Stimulated activated CD4-positive, alpha-beta T cell treated with anti-CD3 and anti-CD28 coated beads, TNF-alpha, amount 100 ng/mL, for 48 hours (primary cell): Measurements from ENCODE around the gene ANKRA2.
A peak's percentile ranks its signal among the peaks of the same experiment; 100 is the strongest.
"Not testable (repeated sequence)": the region's sequence is repeated elsewhere in the genome, so short reads cannot be mapped to it uniquely, and the experiment has no call there.

ENCODE experiments used
- DNase-seq, 3 donors: peaks; one replicate each; pipeline ENCODE4 v3.0.0-alpha.2; 2020; ENCODE audit warnings: low read depth in 3 of 3

Gene ANKRA2

DNA sequence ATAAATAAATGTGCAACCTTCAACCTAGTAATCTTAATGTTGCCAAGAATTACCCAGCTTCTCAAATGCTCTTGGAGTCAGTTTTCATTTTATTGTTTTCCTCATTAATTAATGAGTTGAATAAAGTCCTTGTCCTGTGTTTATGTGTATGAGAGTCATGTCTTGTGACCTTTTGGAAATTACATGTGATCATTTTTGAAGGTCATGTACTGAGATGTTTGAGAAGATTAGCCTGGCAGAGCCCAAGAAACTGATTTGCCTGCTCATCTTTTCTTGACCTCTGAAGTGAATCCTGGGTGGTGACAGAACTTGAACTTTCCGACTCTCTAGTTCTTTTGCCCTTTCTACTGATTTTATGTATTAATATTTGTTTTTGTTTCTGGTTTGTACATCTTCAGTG, 15.4 kb downstream of the ANKRA2 start:
- DNase-seq: no peak

DNA sequence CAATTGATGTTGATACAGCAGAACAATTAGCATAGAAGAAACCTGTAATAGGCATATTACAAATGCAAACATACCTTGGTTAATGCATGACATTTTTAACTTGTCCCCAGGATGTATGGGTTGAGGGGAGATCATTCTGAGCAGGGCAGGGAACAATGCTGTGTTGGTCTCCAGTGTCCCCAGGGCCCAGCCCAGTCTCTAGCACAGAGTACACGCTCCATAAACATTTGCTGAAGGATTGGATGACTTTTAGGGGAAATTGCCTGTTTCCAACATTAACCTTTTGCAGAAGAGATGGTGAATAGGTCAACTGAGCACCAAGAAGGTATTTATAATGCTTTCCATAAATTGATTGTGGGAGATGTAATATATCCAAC, 20.0 kb downstream of the ANKRA2 start:
- no peak for DNase-seq

DNA sequence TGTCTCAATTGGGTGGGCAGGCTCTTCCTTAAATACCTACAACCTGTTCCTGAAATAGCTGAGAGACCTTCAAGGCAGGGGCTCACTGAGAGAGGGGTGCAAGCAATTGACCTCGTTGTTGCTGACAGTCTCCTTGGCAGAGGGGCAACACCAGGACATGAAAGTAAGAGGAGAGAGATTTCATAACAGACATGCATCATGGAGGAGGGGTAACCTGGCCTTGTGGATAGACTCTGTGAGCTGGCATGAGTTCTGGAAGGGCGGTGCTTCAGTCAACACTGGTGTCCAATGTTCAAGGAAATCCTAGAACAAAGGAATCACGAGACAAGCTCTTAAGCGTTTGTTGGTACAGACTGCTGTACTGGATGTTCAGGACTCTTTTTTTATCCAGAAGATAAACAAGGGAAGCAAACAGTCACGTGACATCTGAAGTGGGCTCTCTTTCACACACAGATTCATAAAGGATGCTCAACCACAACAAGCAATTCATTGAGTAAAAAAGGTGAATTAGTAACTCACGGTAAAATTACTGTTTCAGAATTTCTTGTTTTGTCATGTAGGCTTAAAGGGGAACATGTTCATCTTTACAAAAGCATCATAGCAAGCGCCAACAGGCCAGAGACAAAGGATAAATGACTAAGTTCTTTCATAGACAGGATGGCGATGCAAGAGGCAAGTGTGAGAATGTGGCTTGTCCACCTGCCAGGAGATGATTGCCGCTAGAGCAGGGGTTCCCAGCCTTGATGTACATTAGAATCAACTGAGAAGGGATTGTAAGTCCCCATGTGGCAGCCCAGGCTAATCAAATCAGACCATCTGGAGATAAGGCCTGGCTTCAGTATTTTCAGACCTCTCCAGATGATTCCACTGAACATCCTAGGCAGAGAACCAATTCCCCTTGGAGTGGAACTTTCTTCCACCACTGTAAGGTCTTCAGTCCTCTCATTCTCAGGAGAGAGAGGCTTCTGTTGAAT, 20.7 kb downstream of the ANKRA2 start:
- DNase-seq: no peak

DNA sequence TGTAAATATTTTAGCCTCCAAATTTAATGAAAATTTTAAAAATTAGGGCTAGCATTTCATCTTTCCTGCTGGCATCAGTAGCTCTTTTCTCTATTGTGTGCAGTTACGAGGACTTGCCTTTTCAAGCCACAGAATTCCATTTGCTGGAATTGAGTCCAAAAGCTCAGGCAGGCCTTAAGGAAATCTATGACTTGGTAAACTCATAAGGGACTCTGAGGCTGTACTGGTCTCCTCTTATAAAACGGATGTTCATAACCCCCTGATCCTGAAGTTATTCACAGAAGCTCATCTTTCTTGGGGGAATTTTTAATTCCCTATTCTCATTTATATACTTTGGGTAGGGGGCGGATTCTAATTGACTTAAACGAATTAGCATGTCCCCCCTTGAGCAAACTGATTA, 23.4 kb downstream of the ANKRA2 start:
- no peak for DNase-seq

DNA sequence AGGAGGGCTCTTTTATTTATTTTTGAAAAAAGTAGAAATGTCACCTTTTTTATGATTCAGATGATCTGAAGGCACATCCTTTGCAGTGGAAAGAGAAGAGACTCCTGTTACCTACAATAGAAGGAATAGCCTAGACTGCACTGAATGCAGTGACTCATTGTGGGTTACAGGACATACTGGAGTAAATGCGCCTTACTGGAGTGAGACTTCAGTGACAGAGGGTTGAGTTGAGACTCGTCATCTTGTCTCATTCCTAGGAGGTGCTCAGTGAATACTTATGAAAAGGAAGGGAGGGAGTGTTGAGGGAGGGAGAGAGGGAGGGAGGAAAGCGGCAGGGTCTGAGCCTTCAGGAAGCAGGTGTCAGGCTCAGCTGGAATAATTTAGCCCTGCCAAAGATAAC, 25.2 kb downstream of the ANKRA2 start:
- DNase-seq: no peak

DNA sequence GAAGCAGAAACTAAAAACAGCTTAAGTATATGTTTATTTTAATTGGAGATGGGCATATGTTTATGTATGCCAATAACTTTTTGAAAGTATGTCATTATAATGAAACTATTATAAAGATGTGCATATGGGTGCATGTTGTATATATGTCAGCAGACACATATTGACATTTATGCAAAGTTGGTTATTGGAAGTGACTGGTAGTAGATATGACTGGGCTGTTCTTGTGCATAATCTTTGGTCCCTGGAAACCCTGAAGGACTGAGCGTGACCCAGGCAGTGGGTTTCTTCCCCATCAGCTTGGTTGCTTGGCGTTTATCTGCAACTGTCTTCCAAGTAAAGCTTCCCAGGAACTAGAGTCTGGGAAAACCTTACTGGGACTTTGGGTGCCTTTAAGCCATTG, 25.7 kb downstream of the ANKRA2 start:
- no peak for DNase-seq

DNA sequence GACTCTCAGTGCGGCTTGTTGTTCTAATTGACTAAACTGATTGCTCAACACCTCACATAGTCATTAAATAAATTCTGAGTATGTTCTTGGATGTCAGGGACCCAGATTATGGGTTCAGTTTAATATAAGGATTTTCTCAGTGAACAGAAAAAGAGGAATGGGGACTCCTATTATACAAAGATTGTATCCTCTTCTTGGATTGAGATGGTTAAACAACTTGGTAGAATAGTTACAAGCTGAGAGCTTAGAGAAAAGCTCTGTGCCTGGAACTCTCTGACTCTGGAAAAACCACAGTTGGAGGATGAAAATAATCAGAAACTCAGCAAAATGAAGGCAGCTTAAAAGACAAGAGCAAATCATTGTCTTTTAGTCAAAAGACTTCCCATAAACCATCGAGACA, 30.5 kb downstream of the ANKRA2 start:
- no peak for DNase-seq

DNA sequence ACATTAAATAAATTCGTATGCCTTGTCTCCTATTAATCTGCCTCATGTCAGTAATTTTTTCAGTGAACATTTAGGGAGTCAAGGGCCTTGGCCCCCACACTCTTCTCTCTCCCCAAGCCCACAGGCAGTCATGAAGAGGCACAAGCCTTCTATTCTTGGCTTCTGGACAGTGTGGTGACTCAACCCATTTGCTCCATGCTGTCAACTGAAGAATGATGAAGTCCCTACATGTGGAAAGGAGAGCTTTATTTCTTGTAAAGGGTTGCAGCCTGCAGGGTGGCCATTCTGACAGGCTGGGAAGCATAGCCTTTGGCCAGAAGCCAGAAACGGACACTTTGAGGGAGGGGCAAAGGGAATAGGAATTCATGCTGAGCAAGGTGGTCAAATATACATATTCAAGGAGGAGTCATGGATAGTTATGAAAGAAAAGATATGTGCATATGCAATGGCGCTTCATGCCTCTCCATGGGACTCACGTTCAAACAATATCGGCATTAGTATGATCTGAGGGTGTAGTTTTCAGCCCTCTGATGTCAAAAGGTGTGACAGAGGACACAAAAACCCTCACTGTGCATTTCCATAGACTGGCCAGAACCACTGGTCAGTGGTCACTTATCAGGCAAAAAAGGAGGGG, 31.3 kb downstream of the ANKRA2 start:
- no peak for DNase-seq

DNA sequence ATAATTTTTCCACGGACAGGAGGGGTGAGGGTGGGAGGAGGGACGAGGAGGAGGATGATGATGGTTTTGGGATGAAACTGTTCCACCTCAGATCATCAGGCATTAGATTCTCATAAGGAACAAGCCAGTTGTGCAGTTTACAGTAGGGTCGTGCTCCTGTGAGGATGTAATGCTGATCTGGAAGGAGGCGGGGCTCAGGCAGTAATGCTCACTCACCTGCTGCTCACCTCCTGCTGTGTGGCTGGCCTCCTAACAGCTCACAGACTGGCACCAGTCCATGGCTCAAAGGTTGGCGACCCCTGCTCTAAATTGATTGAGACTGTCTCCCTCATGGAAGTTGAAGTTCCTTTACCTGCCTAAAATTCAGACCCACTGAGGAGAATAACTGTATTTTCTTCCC, 33.2 kb downstream of the ANKRA2 start:
- DNase-seq: no peak

DNA sequence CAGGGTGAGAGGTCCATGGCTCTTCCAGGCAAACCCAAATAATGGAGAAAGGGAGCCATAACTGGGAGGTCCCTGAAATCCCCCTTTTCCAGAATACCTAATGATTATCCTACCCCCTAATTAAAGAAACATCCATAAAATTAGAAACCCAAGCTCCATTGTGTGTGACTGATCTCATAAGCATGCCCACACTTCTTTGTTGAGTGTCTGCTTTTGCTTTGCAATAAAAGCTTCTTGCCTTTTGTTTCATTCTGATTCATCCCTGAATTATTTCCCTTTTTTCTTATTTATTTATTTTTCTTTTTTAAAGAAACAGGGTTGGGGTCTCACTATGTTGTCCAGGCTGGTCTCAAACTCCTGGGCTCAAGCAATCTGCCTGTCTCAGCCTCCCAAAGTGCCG, 34.1 kb downstream of the ANKRA2 start:
- no peak for DNase-seq

DNA sequence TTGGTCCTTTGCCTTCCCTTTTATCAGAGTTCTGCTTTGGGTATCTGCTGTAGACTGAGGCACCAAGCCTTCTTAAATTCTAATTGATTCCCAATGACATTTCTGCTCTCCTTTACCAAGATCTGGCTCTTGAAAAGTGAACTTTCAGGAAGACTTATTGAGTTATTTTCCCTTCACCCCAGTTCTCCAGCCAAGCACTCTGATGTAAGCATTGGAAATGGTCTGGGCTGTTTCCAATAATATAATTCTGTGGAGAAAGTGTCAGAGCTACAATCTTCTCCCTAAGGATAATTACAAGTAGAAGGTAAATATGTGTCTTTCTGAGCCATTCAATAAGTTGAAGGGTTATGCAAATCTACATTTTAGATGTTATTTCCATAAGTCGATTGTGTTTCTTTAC, 36.4 kb downstream of the ANKRA2 start:
- no peak for DNase-seq

DNA sequence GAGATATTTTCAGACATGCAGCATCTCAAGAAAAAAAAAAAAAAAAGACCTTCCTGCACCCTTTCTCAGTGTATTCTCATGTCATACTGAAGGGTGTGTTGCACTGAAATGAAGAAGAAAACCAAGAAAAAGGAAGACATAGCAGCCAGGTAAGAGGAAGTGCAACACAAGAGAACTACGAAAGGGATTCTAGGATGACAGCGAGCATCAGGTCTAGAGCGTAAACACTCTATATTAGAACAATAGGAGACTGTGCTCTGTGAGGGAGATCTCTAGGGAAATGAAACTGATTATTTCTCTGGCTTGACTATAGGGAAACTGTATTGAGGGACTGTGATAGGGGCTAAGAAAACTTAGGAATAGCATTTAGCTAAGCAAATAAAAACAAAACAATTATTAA, 37.2 kb downstream of the ANKRA2 start:
- DNase-seq: no peak

DNA sequence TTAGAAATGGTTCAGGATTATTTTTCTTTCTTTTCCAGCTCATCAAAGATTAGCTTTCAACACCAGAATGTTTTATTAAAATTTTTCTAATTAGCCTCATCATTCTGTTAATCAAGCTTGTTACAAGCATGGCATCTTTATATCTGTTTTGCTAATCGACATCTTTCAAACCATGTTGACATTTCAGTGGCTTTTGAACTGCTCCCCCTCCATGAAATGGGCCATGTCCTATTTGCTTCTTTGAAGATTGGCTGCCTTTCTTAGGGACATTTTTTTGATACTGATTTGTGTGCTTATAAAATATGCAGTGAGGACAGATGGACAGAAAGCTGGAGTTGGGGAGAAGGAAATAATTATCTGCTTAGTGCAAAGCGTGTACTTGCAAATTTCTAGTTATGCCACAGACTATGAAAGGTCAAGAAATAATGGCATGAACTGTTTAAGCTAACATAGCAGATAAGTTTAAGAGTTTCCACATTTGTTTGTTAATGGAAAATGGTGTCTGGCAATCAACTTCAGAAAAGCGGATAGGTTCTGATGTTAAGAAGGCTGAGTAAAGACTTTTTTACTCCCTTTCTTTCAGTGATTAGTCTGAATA, 39.7 kb downstream of the ANKRA2 start:
- DNase-seq: no peak

DNA sequence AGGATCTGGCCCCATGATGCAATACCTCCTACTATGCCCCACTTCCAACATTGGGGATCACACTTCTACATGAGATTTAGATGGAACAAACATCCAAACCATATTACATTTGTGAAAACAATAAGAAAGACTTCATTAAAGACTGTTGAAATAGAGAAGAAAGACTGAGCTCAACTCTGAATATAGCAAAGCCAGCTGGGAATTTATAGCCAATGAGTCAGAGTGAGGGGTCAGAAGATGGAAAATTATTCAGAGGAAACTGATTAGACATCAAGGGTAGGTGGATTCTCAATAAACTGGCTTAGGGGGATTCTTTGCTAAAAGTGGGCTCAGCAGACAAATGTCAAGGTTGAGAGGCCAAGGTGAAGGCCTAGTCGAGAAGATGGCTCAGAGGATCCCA, 41.6 kb downstream of the ANKRA2 start:
- DNase-seq: no peak

DNA sequence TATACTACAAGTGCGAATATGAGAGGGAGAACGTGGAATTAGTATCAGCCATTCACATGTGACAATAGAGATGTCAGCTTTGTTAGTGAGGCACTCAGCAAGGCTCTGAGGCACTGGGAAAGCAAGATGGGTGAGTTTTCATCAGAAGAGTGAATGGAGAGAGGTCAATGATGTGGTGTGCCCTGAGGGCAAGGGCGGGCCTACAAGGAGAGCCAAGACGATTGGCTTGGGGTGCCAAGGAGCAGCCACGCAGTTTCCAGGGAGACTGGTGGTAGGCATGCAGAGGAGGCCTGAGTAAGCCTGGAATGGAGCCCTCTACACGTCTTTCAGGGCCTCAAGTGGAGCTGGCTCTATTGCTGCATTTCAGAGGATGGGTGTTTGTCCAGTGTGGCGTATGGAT, 42.5 kb downstream of the ANKRA2 start:
- no peak for DNase-seq

DNA sequence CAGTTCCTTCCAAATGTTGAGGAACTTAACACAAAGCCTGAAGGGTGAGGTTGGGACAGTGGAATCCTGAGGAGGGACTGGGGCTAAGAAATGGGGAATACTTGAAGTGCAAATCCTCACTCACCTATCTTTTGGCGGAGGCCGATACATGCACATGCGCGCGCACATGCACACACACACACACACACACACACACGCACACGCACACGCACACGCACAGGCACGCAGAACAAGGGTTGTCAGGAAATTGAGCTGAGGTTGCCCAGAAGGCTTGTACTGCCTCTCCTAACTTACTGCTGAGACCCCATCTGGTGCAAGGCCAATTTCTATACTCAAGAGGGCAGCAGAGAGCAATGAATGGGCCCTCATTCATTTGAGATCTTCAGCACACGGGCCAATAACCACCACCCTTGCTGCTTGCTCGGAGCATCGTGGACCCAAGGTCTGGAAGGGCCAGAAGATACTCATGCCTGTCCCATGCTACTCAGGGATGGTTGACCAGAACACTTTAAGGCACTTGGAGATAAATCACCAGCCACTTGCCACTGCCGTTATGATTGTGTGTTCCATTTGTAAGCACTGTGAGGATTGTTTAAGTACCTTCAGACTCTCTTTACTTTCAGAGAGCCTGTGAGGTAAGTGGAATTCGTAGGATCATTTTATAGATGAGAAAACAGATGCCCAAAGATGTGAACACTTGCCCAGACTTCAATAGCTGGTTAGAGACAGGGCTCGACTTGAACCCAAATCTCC, 45.7 kb downstream of the ANKRA2 start:
- peak; percentile 37 to 55 (median 39) for DNase-seq

DNA sequence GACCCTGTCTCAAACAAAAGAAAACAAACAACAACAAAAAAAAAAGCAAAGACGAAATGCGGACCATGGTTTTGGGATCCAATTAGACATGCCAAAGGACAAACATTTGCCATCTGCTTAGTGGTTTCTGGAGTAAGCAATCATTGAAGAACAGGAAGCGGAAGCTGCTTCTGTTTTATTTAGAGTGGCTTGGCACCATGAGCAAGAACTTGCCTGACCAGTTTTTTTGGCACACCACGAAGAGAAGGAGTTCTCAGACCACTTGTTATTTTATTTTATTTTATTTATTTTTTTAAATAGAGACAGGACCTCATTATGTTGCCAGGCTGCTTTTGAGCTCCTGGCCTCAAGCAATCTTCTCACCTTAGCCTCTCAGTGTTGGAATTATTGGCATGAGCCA, 50.2 kb downstream of the ANKRA2 start:
- DNase-seq: no peak

DNA sequence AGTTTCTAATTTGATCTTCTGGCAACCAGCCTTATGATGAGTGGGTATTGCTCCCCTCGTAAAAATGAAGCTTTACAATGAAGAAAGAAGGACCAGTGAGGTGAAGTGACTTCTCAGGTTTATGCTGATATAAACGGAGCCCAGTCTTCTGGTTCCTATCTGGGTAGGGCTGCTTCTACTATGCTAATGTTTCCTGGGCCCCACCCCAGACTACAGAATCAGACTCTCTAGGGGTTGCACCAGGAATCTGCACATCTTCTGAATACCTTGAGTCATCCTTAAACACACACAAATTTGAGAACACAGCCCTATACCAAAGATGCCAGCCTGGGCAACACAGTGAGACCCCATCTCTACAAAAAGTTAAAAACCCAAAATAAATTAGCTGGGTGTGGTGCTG, 51.0 kb downstream of the ANKRA2 start:
- DNase-seq: no peak

DNA sequence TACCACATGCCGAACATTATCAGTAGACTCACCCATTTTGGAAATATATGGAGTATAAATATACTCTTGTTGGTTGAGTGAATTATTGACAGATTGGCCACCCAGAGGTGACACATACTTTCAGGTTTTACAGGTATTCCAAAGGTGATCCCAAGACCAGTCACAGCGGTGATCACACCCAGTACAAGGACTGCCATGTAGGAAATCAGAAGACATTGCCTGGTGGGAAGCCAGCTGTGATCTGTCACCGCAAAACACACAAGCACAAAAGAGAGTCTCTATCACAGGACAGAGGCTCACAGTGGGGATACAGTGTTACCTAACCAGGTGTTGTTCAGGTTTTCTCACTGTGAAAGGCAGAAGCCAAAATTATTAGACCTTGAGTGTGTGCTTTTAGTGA, 51.4 kb downstream of the ANKRA2 start:
- no peak for DNase-seq

DNA sequence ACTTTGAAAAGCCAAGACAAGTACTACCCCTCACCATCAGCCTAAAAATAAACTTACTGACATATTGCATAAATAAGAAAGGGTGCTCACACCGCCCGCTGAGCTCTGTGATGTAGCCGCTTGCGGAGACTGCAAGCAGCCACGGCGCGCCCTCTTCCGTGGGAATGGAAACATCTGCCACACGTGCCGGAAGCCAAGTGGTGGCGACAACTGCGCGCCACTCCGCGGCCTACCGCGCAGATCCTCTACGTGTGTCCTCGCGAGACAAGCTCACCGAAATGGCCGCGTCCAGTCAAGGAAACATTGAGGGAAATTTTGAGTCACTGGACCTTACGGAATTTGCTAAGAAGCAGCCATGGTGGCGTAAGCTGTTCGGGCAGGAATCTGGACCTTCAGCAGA, 56.9 kb downstream of the ANKRA2 start:
- not testable (repeated sequence) for DNase-seq

DNA sequence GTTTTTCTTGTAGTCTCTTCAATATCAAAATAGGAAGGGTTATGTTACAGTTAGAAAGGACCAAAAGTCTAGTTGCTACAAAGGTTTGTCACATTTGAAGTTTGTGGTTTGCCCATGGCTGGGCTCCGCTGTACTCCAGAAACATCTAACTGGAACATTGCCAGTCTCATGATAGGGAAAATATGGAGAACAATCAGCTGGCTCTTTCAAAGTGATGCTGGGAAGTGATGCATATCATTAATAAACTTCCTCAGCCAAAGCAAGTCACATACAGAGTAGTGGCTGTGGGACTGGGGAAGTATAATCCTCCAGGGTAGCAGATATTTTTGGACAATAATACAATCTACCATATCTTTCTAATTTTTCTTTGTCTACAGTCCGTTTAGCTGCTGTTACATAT, 58.4 kb downstream of the ANKRA2 start:
- DNase-seq: no peak

DNA sequence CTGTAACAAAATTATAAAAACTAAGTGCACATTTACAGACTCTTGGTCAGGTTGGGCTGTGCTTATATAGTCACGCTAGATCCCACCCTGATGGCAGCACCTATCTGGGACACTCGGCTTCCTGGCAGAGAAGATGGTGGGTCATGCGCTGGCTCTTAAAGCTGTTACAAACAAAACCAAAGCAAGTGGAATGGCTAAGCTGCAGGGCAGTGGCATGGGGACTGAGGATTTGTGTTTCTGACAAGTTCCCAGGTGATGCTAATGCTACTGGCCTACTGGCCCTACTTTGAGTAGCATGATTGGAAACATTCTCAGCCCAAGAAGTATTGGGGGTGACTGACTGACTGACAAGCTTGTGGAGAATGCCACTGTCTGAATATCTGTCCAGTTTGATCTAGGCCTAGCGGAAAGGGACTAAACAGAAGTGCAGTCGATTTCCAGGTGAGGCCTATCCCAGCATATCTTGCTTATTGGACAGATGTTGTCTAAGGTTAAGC, 58.9 kb downstream of the ANKRA2 start:
- DNase-seq: no peak
